ENCODE data around the gene CSN3.

The CSN3 gene

GRCh38 chr4:70280567-70280966 lies 38.2 kb downstream of the CSN3 start:
- DNase-seq = no peak
- in situ Hi-C loops (cut with MboI; ENCODE audit: low pct_unique_long_range_greater_than_20kb, low sequenced_read_pairs) = no loop called here

- DNase-seq = no peak
- in situ Hi-C loops (cut with MboI; ENCODE audit: low pct_unique_long_range_greater_than_20kb, low sequenced_read_pairs) = no loop called here
Measured at GRCh38 chr4:70288651-70289050, 46.3 kb downstream of the CSN3 start.

- in situ Hi-C loops (cut with MboI; ENCODE audit: low pct_unique_long_range_greater_than_20kb, low sequenced_read_pairs) = no loop called here
- DNase-seq = no peak
Measured at GRCh38 chr4:70291341-70291740, 48.9 kb downstream of the CSN3 start.

GRCh38 chr4:70297576-70297975 lies 55.2 kb downstream of the CSN3 start:
- no peak for DNase-seq
- in situ Hi-C loops (cut with MboI; ENCODE audit: low pct_unique_long_range_greater_than_20kb, low sequenced_read_pairs) = no loop called here

- in situ Hi-C loops (cut with MboI; ENCODE audit: low pct_unique_long_range_greater_than_20kb, low sequenced_read_pairs) = no loop called here
- no peak for DNase-seq
Measured at GRCh38 chr4:70298051-70298450, 55.7 kb downstream of the CSN3 start.

- in situ Hi-C loops (cut with MboI; ENCODE audit: low pct_unique_long_range_greater_than_20kb, low sequenced_read_pairs) = no loop called here
- no peak for DNase-seq
Measured at GRCh38 chr4:70299643-70300042, 57.2 kb downstream of the CSN3 start.

GRCh38 chr4:70300215-70300614 lies 57.8 kb downstream of the CSN3 start:
- in situ Hi-C loops (cut with MboI; ENCODE audit: low pct_unique_long_range_greater_than_20kb, low sequenced_read_pairs) = no loop called here
- no peak for DNase-seq

Measured in KBM-7 (cell line).